HG03378 (cell line): ENCODE measurements around the gene CDNF.
"Not testable (repeated sequence)": the region's sequence is repeated elsewhere in the genome, so short reads cannot be mapped to it uniquely, and the experiment has no call there.

ENCODE experiments used
- ATAC-seq: cut with Tn5 transposase; IDR thresholded peaks from one replicate; pipeline ENCODE4 v1.9.1; 2021; ENCODE audit warnings: mild to moderate bottlenecking, moderate library complexity; ENCODE audit not compliant: unreplicated experiment

Gene CDNF

DNA sequence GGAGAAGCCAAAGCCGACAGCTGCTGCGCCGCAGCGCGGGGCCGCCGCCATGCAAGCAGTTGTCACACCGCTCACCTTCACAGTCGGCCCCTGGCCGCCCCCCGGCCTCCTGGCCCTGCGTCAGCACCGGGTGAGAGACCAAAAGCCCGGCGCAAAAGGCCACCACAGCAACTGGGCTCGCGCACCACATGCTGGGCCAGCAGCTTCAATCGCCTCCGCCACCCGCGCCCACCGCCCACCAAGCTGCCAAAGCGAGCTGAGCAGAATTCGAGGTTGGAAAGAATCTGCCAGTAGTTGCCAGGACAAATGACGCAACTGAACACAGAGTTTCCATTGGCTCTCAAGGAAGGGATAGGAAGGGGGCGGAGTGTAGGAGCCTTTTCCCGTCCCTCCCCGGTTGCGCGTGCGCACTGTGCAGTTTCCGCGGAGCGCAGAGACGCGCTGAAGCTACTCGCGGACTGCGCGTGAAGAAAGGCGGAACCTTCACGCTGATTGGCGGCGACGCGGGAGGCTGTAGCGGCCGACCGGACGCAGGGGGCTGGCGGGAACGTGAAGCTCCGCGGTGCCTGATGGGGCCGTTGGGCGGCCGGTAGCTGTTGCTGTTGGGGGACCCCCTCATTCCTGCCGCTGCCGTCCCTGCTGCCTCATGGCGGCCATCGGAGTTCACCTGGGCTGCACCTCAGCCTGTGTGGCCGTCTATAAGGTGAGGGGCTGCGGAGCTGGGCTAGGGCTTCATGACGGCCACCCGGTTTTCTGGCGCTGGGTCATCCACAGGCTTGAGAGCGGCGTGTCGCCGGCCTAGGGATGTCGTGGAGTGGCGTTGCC, at the start of gene CDNF, which contains the start of the genes HSPA14 and MSANTD7:
Gene CDNF, minus strand, starts transcription at position 281 of the 825 bp plus-strand sequence. Its CDS starts 91 bp downstream, at position 190.
Gene HSPA14, plus strand, starts transcription at position 550 of the 825 bp plus-strand sequence. Its CDS starts 97 bp downstream, at position 647.
Gene MSANTD7, plus strand, starts transcription at position 550 of the 825 bp plus-strand sequence. CDS start 3,979 bp downstream, outside the sequence.
- ATAC-seq, result peak; percentile 94

DNA sequence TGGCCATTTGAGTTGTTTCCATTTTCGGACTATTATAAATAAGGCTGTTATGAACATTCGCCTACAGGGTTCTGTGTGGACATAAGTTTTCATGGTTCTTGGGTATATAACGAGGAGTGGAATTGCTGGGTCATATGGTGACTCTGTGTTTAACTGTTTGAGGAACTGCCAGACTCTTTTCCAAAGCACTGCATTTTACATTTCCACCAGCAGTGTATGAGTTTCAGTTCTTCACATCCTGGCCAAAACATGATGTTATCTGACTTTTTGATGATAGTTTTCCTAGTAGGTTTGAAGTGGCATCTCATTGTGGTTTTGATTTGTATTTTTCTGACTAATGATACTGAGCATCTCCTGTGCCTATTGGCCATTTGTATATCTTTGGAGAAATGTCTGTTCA, 46.2 kb upstream of the CDNF start:
- no peak for ATAC-seq

DNA sequence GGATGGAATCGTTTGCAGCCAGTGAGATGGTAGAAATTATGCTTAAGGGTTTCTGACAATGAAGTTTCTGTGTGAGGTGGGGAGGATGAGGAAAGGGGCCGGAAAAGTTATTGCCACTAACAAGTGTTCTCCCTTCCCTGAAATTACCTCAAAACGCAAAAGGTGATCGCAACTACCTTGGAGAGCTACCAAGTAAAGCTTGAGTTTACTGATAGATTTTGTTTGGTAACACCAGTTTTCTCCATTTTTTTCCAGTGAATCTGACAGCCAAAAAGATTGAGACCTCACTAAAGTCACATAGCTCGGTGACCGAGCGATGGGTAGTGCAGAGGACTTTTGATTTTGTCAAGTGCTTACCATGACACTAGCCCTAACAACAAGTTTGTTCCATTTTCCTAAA, 42.4 kb upstream of the CDNF start:
- no peak for ATAC-seq

DNA sequence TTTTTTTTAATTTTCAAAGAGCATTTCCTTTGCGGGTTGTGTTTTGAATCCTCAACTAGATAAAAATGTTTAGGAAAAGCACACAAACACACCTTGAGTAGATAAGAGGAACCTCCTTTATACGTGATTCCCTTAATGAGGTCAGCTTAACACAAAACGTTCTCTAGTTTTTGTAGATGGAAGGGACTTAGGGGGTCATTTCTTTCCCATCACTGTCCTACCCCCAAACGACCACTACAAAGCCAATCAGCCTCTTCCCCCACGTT, 42.0 kb upstream of the CDNF start:
- no peak for ATAC-seq

DNA sequence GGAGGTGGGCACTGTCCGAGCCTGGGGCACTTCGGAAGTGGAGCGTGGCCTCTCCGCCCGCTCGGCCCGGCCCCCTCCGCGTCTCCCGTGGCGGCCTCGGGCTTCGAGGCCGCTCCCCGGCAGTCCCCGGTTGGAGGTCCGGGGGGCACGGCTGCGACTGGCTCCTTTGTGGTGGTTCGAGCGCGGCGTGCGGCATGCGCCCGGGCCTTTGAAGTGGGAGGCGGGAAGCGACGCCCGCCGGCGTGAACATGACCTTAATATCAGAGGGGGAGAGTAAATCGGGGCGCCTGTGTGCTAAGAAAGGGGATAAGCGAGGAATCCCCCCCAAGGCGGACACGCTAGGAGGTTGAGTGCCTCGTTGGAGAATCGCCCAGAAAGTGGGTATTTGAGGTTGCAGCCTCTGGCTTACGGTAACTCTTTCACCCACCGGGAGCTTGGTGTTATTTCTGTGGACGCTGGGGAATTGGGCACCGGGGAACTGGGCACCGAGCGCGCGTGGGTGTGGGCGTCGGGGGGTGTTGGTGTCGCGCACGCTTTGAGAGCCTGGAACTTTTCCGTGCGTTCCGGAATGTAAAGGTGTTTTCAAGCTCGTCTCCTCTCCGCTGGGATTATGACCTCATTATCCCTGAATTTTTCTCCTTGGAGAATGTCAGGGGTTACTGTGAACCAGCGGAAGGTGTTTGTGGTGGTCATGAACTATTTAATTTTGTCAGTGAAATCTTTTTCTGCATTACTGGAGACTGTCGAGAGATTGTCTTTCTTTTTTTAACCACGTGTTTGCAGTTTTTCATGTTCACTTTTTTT, 41.5 kb upstream of the CDNF start:
- ATAC-seq, result peak; percentile 3

DNA sequence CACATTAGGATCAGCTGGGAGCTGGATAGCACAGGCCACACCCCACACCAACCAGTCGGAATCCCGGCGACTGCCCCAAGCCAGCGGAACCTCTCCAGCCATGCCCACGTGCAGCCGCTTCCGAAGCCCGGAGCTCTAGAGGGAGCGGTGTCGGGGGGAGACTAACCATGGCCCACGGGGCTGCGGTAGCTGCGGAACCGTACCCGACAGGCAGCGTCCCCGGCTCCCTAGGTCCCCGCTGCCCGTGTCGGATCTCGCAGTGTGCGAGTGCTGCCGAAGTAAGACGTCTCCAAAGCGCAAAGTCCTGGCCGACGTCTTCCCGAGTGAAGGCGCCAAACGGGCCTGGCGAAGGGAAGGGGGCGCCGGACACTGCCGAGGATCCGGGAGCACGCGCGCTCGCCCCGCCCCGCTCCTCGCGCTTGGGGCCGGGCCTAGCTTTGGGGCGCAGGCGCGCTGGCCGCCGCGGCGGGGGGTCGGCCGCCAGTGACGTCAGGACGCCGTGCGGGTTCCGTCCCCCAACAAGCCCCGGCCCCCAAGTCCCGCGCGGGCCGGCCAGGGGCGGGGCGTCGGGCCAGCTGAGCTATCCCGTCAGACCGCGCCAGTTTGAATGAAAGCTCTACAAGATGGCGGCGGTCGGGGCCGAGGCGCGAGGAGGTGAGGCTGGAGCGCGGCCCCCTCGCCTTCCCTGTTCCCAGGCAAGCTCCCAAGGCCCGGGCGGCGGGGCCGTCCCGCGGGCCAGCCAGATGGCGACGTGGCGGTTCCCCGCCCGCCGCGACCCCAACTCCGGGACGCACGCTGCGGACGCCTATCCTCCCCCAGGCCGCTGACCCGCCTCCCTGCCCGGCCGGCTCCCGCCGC, 40.7 kb upstream of the CDNF start, which contains the start of gene SUV39H2:
Gene SUV39H2, plus strand, starts transcription at position 601 of the 858 bp plus-strand sequence. Its CDS starts 23 bp downstream, at position 624.
- peak; percentile 81 for ATAC-seq

DNA sequence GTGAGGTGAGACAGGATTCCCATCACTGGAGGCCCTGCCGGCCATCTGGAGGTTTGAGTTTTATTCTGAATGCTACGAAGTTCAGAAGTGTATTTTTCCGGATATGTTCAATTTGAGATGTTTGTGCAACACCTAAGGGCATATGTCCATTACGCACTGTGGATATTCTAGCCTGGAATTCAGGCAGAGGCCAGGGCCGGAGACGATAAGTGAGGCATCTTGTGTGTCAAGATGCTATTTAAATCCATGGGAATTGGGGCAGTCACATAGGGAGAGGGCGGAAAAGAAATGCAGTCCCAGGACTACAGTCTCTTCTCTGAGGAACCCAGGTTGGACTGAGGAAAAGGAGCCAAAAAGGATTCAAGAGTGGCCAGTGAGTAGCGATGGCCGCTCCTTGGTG, 38.9 kb upstream of the CDNF start:
- no peak for ATAC-seq

DNA sequence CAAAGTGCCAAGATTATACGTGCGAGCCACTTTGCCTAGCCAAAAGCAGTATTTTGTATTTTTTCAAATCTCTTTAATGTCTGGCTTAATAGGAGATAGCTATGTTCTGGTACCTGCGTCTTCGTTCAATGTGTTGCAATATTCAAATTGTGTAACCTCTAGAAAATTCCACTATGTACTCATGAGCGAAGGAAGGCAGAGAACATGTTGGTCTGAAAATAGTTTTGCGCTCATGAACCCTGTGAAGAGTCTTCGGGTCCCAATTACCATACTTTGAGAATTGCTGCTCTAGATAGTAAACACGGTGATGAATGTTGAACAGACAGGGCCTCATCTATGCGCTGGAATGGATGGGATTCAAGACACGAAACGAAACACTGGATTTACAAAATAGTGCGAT, 38.1 kb upstream of the CDNF start:
- ATAC-seq, result no peak

DNA sequence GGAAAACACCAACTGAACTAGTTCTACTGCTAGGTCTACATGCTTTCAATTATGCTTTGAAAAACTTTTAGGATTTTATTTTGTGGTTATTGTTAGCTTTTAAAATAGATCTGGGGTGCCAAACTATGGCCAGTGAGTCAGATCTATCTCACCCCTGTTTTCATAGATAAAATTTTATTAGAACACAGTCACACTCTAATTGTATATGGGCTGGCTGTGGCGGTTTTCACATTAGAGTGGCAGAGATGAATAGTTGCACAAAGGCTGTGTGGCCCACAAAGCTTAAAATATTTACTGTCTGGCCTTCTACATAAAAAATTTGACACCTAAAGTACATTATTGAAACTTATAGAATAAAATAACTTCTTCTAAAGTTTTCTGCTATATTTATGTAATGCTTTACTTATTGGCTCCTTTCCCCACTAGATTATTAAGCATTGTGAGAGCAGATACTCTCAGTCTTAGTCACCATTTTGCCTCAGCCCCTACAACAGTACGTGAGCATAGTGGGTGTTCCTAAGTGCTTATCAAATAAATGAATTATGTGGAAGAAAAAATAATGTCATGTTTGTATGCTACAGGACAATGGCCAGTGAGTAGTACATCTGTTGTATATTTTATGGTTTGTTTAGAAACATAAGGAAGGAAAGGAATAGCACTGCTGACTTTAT, 35.4 kb upstream of the CDNF start:
- peak; percentile 53 for ATAC-seq

DNA sequence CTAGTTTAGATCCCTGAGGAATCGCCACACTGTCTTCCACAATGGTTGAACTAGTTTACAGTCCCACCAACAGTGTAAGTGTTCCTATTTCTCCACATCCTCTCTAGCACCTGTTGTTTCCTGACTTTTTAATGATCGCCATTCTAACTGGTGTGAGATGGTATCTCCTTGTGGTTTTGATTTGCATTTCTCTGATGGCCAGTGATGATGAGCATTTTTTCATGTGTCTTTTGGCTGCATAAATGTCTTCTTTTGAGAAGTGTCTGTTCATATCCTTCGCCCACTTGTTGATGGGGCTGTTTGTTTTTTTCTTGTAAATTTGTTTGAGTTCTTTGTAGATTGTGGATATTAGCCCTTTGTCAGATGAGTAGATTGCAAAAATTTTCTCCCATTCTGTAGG, 27.0 kb upstream of the CDNF start:
- not testable (repeated sequence) for ATAC-seq

DNA sequence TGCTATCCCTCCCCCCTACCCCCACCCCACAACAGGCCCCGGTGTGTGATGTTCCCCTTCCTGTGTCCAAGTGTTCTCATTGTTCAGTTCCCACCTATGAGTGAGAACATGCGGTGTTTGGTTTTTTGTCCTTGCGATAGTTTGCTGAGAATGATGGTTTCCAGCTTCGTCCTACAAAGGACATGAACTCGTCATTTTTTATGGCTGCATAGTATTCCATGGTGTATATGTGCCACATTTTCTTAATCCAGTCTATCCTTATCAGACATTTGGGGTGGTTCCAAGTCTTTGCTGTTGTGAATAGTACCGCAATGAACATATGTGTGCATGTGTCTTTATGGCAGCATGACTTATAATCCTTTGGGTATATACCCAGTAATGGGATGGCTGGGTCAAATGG, 26.6 kb upstream of the CDNF start:
- not testable (repeated sequence) for ATAC-seq

DNA sequence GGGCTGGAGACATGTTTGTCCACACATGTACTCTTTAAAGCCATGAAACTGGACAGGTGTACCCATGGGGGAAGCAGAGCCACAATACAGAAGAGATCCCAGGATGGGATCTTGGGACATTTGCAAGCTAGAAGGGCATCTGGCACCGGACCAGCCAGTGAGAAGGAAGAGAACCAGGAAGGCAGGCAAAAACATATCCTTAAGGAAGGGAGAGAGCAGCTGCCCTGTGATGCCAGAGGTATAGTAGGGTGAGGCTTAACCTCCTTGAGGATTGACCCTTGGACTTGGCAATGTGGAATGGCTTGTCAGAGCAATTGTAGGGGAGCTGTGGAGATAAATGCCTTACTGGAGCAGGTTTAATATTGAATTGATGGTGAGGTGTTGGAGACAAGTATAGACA, 23.0 kb upstream of the CDNF start:
- ATAC-seq, result no peak

DNA sequence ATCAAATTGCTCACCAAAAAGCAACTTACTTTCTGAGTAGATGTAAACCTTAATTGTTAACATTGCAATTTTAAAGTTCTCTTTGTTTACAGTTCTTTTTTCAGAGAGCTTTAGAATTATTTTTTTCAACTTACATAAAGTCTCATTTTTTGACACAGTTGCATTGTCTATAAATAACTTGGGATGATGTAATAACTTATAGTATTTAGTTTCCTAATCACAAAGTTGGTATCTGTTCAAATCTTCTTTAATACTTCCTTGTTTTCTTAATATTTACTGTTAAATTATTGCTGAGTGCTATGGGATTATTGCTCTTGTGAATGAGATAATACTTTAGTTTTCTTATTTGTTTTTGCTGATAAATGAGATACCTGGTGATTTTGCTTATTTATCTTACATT, 21.9 kb upstream of the CDNF start:
- ATAC-seq, result no peak

DNA sequence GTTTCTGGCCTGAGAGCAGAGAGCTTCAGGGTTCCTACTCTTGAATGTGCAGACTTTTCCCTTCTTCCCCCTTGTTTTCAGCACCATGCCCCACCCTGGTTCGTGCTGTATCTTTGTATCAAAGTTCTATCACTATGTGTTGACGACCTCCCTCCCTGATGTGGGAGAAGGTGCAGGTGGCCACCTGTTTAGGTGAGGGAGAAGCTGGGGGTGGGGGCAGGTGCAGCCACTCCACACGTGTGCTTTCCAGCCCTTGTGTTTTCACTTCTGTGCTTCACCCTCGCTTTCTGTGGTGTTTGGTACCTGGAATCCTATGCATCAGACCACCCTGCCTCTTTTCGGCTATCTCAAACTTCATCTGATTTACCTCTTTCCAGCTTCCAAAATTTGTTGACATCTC, 21.2 kb upstream of the CDNF start:
- no peak for ATAC-seq

DNA sequence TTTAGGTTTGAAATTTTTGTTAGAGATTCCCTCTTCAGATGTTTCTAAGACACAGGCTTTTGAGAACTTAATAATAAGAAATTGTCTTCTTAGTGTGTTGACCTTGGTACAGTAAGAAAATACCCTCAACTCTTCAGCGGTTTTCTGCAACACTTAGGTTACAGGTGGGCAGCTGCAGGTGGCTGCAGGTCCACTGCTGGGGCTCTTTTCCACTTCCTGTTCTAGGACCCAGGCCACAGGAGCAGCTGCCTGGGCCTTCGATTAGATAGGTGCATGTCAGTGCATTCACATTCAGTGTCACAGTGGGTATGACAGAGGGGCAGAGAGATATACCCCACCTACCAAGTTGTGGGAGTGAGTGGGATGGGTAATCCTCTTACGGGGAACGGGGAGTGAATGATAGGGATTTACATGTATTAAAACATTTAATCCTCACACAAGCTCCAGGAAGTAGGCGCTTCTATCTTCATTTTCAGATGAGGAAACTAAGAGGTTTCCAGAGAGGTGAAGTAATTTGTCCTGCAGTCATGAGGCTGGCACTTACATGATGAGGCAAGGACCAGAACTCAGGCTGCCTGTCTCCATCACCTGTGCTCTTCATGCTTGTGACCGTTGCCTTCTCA, 20.6 kb upstream of the CDNF start:
- no peak for ATAC-seq

DNA sequence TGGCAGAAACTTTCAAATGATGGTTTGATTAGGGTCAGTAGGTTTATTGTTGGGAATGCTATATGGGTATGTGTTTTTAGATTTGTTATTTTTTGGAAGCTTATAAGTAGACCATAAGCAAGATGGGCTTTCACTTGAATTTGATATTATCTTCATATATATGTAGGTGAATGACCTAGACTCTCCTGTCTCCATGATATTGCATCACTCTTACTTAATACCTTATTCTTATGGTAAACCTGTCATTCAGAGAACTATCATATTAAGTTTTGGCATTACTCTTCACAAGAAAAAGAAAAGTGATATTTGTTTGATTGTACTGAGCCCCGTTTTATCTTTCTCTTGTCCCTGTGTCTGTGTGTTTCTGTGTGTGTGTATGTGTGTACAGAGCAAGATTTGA, 17.6 kb upstream of the CDNF start:
- no peak for ATAC-seq

DNA sequence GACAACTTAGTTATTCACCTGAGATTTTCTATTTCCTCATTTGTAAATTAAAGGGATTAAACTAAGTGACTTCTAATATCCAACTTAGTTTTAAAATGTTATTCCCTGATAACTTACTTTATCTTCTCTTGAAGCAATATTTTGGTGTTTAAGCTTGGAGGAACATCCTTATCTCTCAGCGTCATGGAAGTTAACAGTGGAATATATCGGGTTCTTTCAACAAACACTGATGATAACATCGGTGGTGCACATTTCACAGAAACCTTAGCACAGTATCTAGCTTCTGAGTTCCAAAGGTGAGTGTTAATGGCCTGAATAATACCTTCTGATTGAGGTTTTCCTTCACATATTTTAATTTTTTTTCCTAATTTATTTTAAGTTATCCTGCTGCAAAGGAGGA, 14.4 kb upstream of the CDNF start:
- no peak for ATAC-seq

DNA sequence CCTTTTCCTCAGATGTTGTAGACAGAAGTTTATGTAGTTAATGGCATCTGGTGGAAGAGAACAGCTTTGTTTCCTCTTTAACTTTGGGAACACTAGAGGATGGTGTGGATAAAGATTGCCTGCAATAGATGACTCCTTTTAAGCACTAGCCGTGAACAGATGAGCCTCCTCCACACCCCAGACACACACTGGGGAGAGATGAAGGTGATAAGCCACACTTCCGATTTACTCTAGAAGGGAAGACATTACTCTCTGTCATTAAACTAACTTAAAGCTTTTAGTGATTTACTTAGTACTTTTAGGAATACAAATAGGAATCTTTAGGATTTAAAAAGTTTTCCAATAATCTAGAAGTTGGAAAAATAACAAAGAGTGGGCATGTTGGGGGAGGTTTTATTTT, 7.1 kb upstream of the CDNF start:
- no peak for ATAC-seq

DNA sequence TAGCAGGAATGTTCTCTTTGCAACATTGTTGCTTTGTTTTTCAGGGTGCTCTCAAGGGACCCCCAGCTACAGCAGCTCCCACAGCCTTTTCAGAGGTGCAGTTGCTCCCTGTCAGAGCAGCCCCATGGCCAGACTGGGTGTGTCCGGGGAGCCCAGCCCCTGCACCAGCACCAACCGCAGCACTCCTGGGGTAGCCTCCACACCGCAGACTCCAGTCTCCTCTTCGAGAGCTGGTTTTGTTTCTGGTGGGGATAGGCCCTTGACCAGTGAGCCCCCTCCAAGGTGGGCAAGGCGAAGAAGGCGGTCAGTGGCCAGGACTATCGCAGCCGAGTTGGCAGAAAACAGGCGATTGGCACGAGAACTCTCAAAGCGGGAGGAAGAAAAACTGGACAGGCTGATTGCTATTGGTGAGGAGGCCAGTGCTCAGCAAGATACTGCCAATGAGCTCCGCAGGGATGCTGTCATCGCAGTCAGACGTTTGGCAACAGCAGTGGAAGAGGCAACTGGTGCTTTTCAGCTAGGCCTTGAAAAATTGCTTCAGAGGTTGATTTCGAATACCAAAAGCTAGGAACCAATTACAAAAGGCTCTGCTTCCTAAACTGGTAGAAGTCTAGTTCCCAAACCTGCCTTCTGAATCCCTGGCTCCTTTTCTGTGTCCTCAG, 5.6 kb upstream of the CDNF start:
- no peak for ATAC-seq

DNA sequence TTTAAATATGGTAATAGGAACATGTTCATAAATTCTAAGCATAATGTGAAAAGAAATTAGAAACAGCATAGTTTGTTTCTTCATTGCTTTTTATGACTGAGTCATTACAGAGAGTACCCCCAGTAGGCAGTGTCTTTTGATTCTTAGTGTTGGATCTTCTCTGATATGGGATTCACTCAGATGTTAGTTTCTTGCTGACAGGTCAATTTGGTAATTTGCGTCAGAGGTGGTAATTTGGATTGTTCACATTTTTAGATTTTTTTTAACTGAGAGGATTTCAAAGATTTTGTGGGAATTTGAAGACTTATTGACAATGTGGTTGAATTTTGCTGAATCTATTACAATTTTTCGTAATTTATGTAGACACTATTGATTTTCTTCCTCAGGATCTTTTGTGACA, 2.3 kb upstream of the CDNF start:
- ATAC-seq, result no peak
